H4 (cell line): ENCODE data around the gene PAK1. TPM values are rescaled to one million over a fixed set of nuclear protein-coding genes. Genes with fewer than 3 reads are reported as not detected.

Experiments
- DNase-seq: peaks from one replicate; pipeline ENCODE4 v3.0.0-alpha.2; 2015; ENCODE audit warnings: low spot score
- total RNA-seq: library from RNA; depleted of rRNA; stranded (reverse); fragments of >200 nt; shearing (Covaris generic); gene quantifications from 2 replicates; pipeline ENCODE4 v1.2.3, GENCODE V29; 2014

PAK1 gene
- total RNA-seq, 1 experiment from 2014 or later = 27.7 TPM

DNA sequence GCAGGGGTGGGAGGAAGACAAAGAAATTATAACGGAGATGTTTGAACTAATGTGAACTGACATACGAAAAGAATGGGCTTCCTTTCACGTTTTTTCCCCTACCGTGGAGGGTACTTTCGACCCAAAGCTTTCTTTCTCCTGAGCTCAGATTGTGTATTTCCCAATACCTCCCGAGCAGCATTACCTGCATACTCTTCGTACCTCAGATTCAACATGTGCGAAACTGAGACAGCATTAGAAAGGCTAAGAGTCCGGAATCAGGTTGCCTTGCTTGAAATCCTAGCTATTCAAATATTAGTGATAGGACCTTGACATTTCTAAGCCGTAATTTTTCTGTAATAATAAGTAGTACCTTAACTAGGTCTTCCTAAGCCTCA is 778 bp upstream of the PAK1 start:
- DNase-seq = no peak

DNA sequence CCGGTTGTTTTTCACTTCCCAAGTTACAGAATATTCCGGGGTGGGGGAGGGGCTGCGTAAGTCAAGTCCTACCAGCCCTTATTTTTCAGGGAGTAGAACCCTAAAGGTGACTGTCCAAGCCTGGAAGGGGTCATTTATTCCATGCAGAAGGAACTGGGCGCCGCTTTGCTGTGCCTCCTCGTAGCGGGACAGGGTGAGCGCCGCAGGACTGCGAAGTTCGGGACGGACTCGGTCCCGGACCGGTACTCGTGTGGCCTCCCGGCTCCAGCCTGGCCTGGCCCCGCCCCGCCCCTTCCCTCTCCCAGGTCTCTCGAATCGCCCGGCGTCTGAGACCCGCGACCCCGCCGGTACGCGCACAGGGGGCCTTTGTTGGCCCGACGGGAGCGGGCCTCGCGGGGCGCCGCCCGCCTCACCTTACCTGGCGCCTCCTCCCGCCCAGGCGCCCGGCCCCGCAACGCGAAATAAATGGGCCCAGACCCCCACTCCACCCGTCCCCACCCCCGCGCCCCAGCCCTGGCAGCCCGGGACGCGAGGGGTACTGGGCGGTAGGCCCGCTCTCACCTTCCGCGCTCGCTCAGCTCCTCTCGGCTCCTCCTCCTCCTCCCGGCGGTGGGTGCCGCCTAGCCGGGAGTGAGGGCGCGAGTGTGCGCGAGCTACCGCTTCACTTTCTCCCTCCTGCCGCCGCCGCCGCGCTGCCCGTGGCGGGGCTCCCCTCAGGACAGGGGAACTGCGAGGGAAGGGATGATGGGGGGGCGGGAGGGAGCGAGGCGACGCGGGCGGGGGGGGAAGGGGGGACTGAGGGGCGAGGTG is 698 bp downstream of the PAK1 start:
- DNase-seq = no peak

DNA sequence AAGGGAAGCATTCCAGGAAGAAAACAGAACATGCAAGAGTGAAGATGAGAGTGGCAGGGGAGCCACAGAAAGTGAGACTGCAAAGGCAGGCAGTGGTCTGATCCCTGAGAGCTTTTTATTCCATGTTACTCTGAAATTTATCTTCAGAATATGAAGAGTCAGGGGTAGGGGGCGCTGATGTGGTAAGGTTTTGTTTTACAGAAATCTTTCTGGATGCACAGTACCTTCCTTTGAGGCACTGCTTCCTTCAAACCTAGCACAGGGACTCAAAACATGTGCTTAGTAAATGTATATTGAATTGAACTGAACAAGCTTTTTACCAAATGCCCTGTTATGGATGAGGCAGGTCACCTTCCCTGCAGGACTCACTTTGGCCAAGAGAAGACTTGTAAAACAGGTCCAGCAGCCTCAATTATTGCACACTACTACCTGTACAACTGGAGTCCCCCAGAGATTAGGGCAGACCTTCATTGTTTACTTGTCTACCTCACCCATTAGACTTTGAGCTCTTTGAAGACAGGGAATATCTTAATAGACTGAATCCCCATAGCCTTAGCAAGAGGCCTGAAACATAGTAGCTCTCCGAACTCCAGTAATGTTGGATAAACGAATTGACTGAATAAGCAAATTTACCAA is 2.2 kb downstream of the PAK1 start:
- no peak for DNase-seq

DNA sequence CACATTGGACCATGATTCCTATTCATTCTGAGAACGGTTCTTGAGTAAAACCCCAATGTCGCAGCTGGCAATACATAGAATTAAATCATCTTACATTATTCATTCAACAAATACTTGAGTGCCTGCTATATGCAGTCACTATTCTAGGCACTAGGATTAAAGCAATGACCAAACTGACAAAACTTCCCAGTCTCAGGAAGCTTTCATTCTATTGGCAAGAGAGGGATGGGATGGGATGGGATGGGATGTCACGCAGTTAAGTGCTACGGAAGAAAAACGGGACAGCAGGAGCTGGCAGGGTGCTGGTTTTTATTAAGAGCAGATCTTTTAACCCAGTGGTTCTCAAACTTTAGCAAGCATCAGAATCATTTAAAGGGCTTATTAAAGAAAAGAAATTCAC is 2.9 kb downstream of the PAK1 start:
- no peak for DNase-seq

GRCh38 chr11:77470504-77470903 is 3.4 kb downstream of the PAK1 start:
- no peak for DNase-seq

- no peak for DNase-seq
These were observed 5.4 kb downstream of the PAK1 start for GRCh38 chr11:77468527-77468926.

GRCh38 chr11:77467993-77468392 is 5.9 kb downstream of the PAK1 start:
- no peak for DNase-seq

DNA sequence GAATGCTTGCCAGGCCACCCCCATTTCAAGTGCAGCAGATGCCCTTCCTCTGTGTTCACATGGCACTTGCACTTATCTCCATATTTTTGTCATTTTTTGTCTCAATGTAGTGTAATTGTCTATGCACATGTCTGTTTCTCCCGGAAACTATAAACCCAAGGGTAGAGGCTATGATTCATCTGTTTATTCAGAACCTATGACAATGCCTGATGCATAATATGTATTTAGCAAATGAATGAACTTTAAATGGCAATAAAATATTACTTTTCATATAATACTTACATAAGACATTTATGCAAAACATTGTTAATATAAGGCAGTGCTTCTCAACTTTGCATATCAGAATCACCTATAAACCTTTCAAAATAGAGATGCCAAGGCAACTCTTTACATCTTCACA is 6.7 kb downstream of the PAK1 start:
- DNase-seq = no peak

- DNase-seq = no peak
These were observed 16.6 kb downstream of the PAK1 start for GRCh38 chr11:77457340-77457739.

DNA sequence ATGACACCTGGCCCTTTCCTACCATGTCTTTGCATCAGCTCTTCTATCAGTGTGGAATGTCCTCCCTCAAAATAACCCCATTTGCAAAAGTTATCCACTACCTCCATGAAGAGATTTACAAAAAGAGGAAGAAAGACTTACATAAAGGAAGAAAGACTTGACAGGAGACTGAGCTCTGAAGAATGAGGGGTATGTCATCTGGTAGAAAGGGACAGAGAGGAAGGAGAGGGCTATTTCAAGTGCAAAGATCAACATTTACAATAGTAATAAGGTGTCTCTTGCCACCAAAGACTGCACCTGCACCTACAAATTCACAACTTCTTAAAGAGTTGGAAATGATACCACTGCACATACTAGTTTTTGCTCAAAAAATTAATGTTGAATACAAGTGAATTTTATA is 18.2 kb downstream of the PAK1 start:
- DNase-seq = no peak

- DNase-seq = no peak
These were observed 18.8 kb downstream of the PAK1 start for GRCh38 chr11:77454867-77455655.

DNA sequence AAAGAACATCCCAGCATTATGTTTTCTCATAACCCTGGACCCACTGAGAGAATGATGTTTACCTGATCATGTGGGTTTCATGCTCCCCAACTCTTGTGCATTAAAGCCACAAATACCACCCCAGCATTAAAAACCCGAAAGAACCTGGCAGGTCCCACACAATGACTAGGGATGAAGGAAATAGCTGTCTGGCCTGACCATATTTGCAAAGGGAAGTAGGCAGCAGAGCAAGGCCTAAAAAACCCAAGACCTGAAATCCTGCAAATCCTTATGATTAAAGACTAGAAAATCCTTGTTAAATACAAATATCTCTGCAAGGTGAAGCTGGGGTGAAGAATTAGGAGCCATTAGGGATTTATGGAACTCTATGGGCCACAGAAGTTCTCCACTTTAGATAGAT is 23.7 kb downstream of the PAK1 start:
- no peak for DNase-seq

DNA sequence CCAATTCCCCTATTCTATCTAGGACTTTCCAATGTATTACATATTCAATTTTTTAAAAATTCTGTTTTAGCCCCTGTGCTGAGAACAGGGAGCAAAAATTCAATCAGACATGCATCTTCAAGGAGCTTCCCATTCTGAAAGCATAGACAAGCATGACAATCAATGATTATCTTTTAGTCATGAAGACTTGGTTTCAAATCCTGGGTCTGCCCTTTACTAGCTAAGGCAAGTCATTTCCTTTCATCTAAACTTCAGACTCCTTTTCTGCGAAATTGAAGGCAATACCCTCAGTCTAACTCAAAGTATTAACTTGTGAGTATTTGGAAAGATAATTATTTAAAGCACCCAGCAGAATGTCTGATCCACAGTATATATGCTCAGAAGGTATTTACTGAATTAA is 24.1 kb downstream of the PAK1 start:
- no peak for DNase-seq

DNA sequence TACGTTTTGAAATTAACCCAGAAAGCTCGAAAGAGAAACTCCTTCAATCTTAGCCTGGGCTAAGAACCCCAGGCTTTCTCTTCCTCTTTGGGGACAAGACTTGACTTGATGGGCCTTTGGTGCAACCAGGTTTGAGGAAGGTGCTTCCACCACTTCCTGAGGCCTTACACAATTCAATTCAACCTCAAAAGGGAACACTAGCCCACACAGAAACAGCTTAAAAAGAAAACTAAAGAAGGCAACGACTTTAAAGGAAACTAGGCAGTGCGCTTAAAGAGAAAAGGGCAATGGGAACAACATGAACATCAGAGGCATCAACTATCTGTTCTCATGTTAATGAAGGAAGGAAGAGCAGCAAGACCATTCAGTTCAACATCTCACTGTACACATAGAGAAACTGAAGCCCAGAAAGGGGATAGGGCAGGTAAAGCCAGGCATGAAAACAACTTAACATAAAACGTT is 24.8 kb downstream of the PAK1 start:
- no peak for DNase-seq

- DNase-seq = no peak
These were observed 25.6 kb downstream of the PAK1 start for GRCh38 chr11:77448269-77448668.

- no peak for DNase-seq
These were observed 26.8 kb downstream of the PAK1 start for GRCh38 chr11:77446911-77447629.

DNA sequence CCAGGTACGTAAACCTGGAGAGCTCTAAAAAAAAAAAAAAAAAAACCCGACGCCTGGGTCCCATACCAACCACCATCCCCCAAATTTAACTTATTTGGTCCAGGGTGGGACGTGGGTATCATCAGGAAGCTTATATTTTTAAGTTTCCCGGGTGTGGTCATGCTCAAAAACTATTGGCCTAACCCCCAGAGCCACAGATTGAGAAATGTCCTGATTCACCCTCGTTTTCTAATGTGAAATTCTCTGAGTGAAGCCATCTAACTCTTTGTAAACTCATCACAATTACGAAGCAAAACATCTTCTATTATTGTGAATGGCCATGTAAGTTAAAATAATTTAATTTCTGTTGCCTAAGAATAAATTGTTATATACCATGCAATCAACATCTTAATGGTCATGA is 29.6 kb downstream of the PAK1 start:
- no peak for DNase-seq

DNA sequence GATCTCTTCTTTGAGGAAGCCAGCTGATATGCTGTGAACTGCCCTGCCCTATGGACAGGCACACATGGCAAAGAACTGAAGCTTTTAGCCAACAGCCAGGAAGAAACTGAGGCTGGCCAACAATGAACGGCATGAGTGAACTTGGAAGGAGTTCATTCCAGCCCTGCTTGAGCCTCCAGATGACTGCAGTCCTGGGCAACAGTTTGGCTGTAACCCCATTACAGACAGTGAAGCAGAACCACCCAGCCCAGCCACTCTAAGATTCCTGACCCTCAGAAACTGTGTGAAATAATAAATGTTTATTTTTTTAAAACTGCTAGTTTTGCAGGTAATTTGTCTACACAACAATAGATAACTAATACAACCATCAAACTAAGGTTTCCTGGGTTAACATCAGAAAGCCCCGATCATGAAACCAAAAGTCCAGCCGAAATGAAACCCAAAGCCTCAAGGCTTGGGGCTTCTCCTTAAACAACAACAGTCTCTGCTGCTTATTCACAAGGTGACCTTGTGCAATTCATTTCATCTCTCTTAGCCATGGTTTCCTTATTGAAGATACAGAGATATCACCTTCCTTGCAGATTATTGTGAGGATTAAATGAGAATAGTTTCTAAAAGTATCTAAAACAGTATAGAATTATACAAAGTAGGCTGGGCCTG is 31.4 kb downstream of the PAK1 start:
- DNase-seq = no peak

GRCh38 chr11:77441426-77441825 is 32.5 kb downstream of the PAK1 start:
- DNase-seq = no peak

DNA sequence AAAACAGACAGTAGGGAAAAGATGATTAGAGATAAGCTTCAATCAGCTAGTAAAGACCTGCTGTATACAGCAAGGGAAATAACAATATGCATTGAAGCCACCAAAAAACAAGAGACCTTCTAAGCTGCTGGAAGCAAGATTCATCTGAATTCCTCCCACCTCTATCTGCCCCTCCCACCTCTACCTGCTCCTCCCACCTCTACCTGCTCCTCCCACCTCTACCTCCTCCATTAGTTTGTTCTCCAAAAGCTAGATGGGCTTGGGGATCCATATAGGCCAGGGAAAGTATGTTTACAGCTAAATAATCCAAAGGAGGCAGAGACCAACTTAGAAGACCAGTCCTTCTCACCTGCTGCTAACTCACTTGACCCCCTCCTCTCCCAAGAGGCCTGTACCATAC is 33.2 kb downstream of the PAK1 start:
- DNase-seq = no peak

GRCh38 chr11:77438487-77438886 is 35.4 kb downstream of the PAK1 start:
- no peak for DNase-seq

GRCh38 chr11:77436969-77437368 is 36.9 kb downstream of the PAK1 start:
- no peak for DNase-seq
